Endometrium (tissue), 2 donors: ENCODE results near the gene FOXB1.

Source experiments
- FAIRE-seq: peaks from 2 replicates; lab custom pipeline; 2012; peaks lifted over from hg19 to GRCh38; lab: Jason Lieb, UNC
- donor health status: control.
- donor health status: control.

FOXB1 gene

GRCh38 chr15:60020736-60021135 is 16.6 kb downstream of the FOXB1 start:
- FAIRE-seq = no peak

GRCh38 chr15:60021589-60022378 is 17.7 kb downstream of the FOXB1 start:
- FAIRE-seq = no peak

DNA sequence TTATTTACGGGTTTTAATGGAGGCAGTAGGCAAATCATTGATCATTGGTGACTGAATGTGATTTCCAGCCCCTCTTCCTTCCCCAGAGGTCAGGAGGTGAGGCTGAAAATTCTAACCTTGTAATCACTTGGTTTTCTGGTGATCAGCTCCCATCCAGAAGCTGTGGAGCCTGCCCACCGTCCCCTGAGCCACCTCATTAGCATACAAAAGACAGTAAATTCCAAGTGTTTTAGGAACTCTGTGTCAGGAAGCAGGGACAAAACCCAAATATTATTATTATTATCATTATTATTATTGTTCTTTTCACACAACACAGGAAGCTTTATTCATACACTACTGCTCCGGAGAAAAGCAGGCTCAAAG is 18.2 kb downstream of the FOXB1 start:
- no peak for FAIRE-seq

DNA sequence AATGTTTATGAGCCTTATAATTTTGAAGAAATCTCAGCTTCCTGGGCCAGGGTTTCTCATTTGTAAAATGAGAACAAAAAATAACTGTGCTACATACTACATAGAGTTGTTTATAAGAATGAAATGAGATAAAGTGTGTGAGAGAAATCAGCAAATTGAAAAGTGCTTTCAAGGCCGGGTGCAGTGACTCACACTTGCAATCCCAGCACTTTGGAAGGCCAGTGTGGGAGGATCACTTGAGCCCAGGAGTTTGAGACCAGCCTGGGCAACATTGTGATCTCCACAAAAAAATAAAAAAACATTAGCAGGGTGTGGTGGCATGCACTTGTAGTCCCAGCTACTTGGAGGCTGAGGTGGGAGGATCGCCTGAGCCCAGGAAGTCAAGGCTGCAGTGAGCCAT is 22.4 kb downstream of the FOXB1 start:
- no peak for FAIRE-seq

DNA sequence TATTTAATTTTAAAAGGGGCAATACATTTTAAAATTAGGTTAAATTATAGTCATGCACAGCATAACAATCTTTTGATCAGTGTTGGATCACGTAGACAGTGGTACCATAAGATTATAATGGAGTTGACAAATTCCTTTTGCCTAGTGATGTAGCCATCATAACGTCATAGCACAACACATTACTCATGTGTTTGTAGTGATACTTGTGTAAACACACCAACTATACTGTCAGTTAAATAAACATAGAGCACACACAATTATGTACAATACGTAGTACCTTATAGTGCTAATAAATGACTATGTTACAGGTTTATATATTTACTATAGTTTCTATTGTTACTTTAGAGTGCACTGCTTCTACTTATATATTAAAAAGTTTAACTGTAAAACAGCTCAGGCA is 31.2 kb downstream of the FOXB1 start:
- no peak for FAIRE-seq

DNA sequence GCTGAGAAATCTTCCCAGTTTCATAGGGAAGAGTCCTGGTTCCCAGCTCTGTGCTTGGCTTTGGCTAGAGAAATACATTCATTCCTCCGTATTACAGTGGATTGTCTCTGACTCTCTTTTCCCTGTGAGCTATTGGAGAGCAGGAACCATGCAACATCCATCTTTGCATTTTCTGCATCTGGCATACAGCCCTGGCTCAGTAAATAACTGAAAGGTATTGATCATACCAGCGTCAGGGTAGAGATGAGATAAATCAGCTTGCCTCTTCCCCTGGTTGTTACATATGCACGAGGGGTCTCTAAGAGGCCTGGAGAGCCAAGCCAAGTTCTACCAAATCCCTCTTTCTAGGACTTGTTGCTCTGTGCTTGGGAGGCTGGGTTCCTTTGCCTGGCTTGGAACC is 35.2 kb downstream of the FOXB1 start:
- FAIRE-seq = no peak

GRCh38 chr15:60043744-60044435 is 39.8 kb downstream of the FOXB1 start:
- FAIRE-seq = no peak

GRCh38 chr15:60044636-60045270 is 40.6 kb downstream of the FOXB1 start:
- no peak for FAIRE-seq

- no peak for FAIRE-seq
Observed at GRCh38 chr15:60047701-60048100, 43.6 kb downstream of the FOXB1 start.

- no peak for FAIRE-seq
Observed at GRCh38 chr15:60049948-60050347, 45.8 kb downstream of the FOXB1 start.

- no peak for FAIRE-seq
Observed at GRCh38 chr15:60052796-60053195, 48.7 kb downstream of the FOXB1 start.

DNA sequence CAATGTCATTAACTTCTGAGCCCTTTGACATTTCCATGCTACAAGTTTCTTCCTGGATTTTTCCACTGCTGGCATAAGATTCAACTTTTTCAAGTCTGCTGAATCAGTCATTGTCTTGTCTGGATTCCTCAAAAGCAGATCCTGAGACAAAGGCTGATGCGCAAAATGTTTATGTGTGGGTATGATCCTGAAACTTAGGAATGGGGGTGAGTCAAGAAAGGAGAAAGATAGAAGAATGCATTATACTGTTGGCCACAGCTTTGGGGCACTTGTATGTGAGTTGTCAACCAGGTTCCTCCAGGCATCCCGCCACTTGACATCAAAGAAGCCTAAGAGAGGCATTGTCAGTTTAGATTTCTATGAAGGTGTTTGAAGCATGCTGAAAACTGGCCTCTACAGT is 50.4 kb downstream of the FOXB1 start:
- FAIRE-seq = no peak
